SK-N-SH (cell line): ENCODE results near the gene CSPG4. TPM values are rescaled to one million over a fixed set of nuclear protein-coding genes. Genes with fewer than 3 reads are reported as not detected.
A peak's percentile ranks its signal among the peaks of the same experiment; 100 is the strongest.
"Not testable (repeated sequence)": the region's sequence is repeated elsewhere in the genome, so short reads cannot be mapped to it uniquely, and the experiment has no call there.

Source experiments
- CTCF ChIA-PET: fragments of 300-600, 350-600 bp; formaldehyde crosslinking; extraction: SDS; loops from one replicate; lab custom pipeline; 2021; lab: Yijun Ruan, JAX
- POLR2A ChIA-PET: fragments of 350-600 bp; sonication (Branson Sonifier 250); formaldehyde crosslinking; extraction: SDS; loops from one replicate; lab custom pipeline; 2020; ENCODE audit warnings: antibody characterized with exemption, inconsistent platforms; lab: Yijun Ruan, JAX
- DNase-seq: peaks from one replicate; pipeline ENCODE4 v3.0.0; 2012
- H2AFZ ChIP-seq: fragments of 200-600 bp; sonication (generic); 2 replicates; pipeline ENCODE4 v1.8.1; 2016; ENCODE audit warnings: antibody characterized with exemption, mild to moderate bottlenecking, low read depth
- H3F3A ChIP-seq: fragments of 200-600 bp; sonication (generic); replicated peaks from 2 replicates; pipeline ENCODE3; 2016; ENCODE audit warnings: antibody characterized with exemption, mild to moderate bottlenecking; ENCODE audit not compliant: insufficient read depth
- H3K27ac ChIP-seq, 2 experiments: fragments of 200-500 bp in 1 of 2; fragments of 200-600 bp in 1 of 2; sonication (Bioruptor generic) in 1 of 2; sonication (generic), shearing (Covaris generic) in 1 of 2; 2 replicates each; pipeline versions ENCODE4 v1.5.1 to v1.6.1; 2014 to 2016; ENCODE audit warnings: low read depth in 2 of 2, inconsistent platforms in 1 of 2, low read length in 1 of 2, mild to moderate bottlenecking in 1 of 2, mixed read lengths in 1 of 2
- H3K27me3 ChIP-seq: fragments of 200-600 bp; sonication (generic), shearing (Covaris generic); 2 replicates; pipeline ENCODE4 v1.6.1; 2016; ENCODE audit warnings: mixed run types; ENCODE audit not compliant: insufficient read depth
- H3K36me3 ChIP-seq, 2 experiments: fragments of 200-500 bp in 1 of 2; fragments of 200-600 bp in 1 of 2; sonication (Bioruptor generic) in 1 of 2; sonication (generic) in 1 of 2; replicated peaks in 1 of 2; 2 replicates each; pipeline versions ENCODE3 to v1.5.1; 2014 to 2016; ENCODE audit warnings: low read length in 1 of 2, mild to moderate bottlenecking in 1 of 2; ENCODE audit not compliant: insufficient read depth in 2 of 2, control insufficient read depth in 1 of 2
- H3K4me1 ChIP-seq, 2 experiments: fragments of 200-500 bp in 1 of 2; fragments of 200-600 bp in 1 of 2; sonication (Bioruptor generic) in 1 of 2; sonication (generic), shearing (Covaris generic) in 1 of 2; 2 replicates each; pipeline versions ENCODE4 v1.5.1 to v1.6.1; 2014 to 2016; ENCODE audit warnings: low read depth in 1 of 2, low read length in 1 of 2, mixed run types in 1 of 2; ENCODE audit not compliant: insufficient read depth in 2 of 2, control insufficient read depth in 1 of 2
- H3K4me2 ChIP-seq: fragments of 200-600 bp; sonication (generic), shearing (Covaris generic); 2 replicates; pipeline ENCODE4 v1.6.1; 2017; ENCODE audit warnings: mixed run types
- H3K4me3 ChIP-seq, 2 experiments: fragments of 200-500 bp in 1 of 2; fragments of 200-600 bp in 1 of 2; sonication (Bioruptor generic) in 1 of 2; sonication (generic), shearing (Covaris generic) in 1 of 2; 2 replicates each; pipeline versions ENCODE4 v1.5.1 to v1.8.1; 2014 to 2016; ENCODE audit warnings: low read depth in 2 of 2, inconsistent platforms in 1 of 2, low read length in 1 of 2, mild to moderate bottlenecking in 1 of 2, mixed read lengths in 1 of 2, moderate library complexity in 1 of 2
- H3K79me2 ChIP-seq: fragments of 200-600 bp; sonication (generic); 2 replicates; pipeline ENCODE4 v1.8.1; 2017; ENCODE audit warnings: mild to moderate bottlenecking; ENCODE audit not compliant: insufficient read depth
- H3K9ac ChIP-seq: fragments of 200-600 bp; sonication (generic); 2 replicates; pipeline ENCODE4 v1.6.1; 2017; ENCODE audit warnings: mixed run types
- H3K9me2 ChIP-seq: fragments of 200-600 bp; sonication (generic); 2 replicates; pipeline ENCODE4 v1.6.1; 2017; ENCODE audit warnings: mixed run types
- H3K9me3 ChIP-seq: fragments of 200-600 bp; sonication (generic); 2 replicates; pipeline ENCODE4 v1.6.1; 2017; ENCODE audit warnings: mixed run types, mild to moderate bottlenecking, moderate library complexity
- H4K20me1 ChIP-seq: fragments of 200-600 bp; sonication (generic); 2 replicates; pipeline ENCODE4 v1.6.1; 2017; ENCODE audit warnings: mild to moderate bottlenecking, mixed run types; ENCODE audit not compliant: insufficient read depth
- ELF1 ChIP-seq: IDR thresholded peaks from 2 replicates; pipeline ENCODE4 v1.4.0; 2012
- EP300 ChIP-seq, 2 experiments: IDR thresholded peaks; 2 replicates each; pipeline versions ENCODE4 v1.4.0 to v1.6.1; 2012; ENCODE audit warnings: borderline replicate concordance in 1 of 2, low read depth in 1 of 2, low read length in 1 of 2
- FOSL2 ChIP-seq: IDR thresholded peaks from 2 replicates; pipeline ENCODE4 v1.4.0; 2012; ENCODE audit warnings: low read depth, mild to moderate bottlenecking, moderate library complexity, borderline replicate concordance
- FOXJ3 ChIP-seq: sonication (generic); formaldehyde crosslinking; IDR thresholded peaks from 2 replicates; pipeline ENCODE4 v1.5.1; 2020; ENCODE audit warnings: mild to moderate bottlenecking, missing genetic modification reagents
- GATA2 ChIP-seq: sonication (generic); formaldehyde crosslinking; IDR thresholded peaks from 2 replicates; pipeline ENCODE4 v1.5.0; 2020; ENCODE audit warnings: mild to moderate bottlenecking, missing genetic modification reagents
- NRF1 ChIP-seq: IDR thresholded peaks from 2 replicates; pipeline ENCODE4 v1.6.1; 2012; ENCODE audit warnings: low read depth, mild to moderate bottlenecking, low read length
- RCOR1 ChIP-seq: fragments of 150-350 bp; IDR thresholded peaks from 2 replicates; pipeline ENCODE4 v1.6.1; 2017; ENCODE audit warnings: antibody characterized with exemption, low read length
- RFX5 ChIP-seq: IDR thresholded peaks from 2 replicates; pipeline ENCODE4 v1.6.1; 2012; ENCODE audit warnings: mild to moderate bottlenecking, improper control_type of control experiment, low read length
- RXRA ChIP-seq: IDR thresholded peaks from 2 replicates; pipeline ENCODE4 v1.4.0; 2012; ENCODE audit warnings: low read depth, mild to moderate bottlenecking, borderline replicate concordance
- USF1 ChIP-seq: IDR thresholded peaks from 2 replicates; pipeline ENCODE4 v1.4.0; 2012; ENCODE audit warnings: low read depth, borderline replicate concordance
- USF2 ChIP-seq: fragments of 150-350 bp; IDR thresholded peaks from 2 replicates; pipeline ENCODE4 v1.6.1; 2017; ENCODE audit warnings: antibody characterized with exemption, low read length, low read depth, borderline replicate concordance
- ZBTB33 ChIP-seq: IDR thresholded peaks from 2 replicates; pipeline ENCODE4 v1.4.0; 2012; ENCODE audit warnings: low read depth, borderline replicate concordance
- WGBS: methylation state at CpG from one replicate; pipeline ENCODE4 v1.1.6; 2017; ENCODE audit warnings: low lambda C conversion rate; 5-methylcytosine and 5-hydroxymethylcytosine counted together
- polyA plus RNA-seq, 3 experiments: library from polyadenylated mRNA; depleted of rRNA; stranded (reverse); fragments of >200 nt; gene quantifications; 2 replicates each; pipeline ENCODE4 v1.2.3, GENCODE V29; 2012

The CSPG4 gene
- polyA plus RNA-seq, 1 of the 3 experiments (the other 2 are of a cell fraction), result 0.35 TPM

- peak; percentile 92 for TF ChIP-seq USF1
- no peak for TF ChIP-seq NRF1
- peak; percentile 48; the same call in 1 of the 2 replicates for TF ChIP-seq USF2
- TF ChIP-seq FOXJ3 (CRISPR knock-in tag), result no peak
- TF ChIP-seq RCOR1, result no peak
- TF ChIP-seq FOSL2, result no peak
- TF ChIP-seq RFX5, result no peak
- peak; percentile 70; the same call in 1 of the 2 replicates for TF ChIP-seq ELF1
- no peak for TF ChIP-seq ZBTB33
- TF ChIP-seq RXRA, result no peak
- no peak for TF ChIP-seq GATA2 (CRISPR knock-in tag)
- TF ChIP-seq EP300 (IDR thresholded peaks at IDR 0.05; ENCODE audit: borderline replicate concordance in 1 of 2, low read depth in 1 of 2, low read length in 1 of 2), result no peak
Measured at GRCh38 chr15:75758071-75758872, 45.6 kb upstream of the CSPG4 start (continued).

GRCh38 chr15:75754871-75755270 lies 42.2 kb upstream of the CSPG4 start:
- H3K4me3 ChIP-seq, H4K20me1 ChIP-seq, H3F3A ChIP-seq, H3K9me2 ChIP-seq, H3K27ac ChIP-seq, H2AFZ ChIP-seq, H3K27me3 ChIP-seq, H3K9me3 ChIP-seq, H3K9ac ChIP-seq, H3K36me3 ChIP-seq, POLR2A ChIA-PET, DNase-seq, H3K79me2 ChIP-seq, H3K4me1 ChIP-seq, H3K4me2 ChIP-seq: not testable (repeated sequence)
- CTCF ChIA-PET, result interaction anchor here (1.2 kb wide), 1 partner anchor 31 kb away, joined by 3 read pairs; no protein-coding TSS in a partner anchor
- 83% methylated on average over 5 of the region's 5 CpGs for WGBS
